M059J (cell line): ENCODE results near the gene STUB1. TPM values are rescaled to one million over a fixed set of nuclear protein-coding genes. Genes with fewer than 3 reads are reported as not detected.

Source experiments
- DNase-seq: peaks from one replicate; pipeline ENCODE4 v3.0.0-alpha.2; 2012; ENCODE audit warnings: low read depth
- total RNA-seq: library from RNA; depleted of rRNA; stranded (reverse); fragments of >200 nt; shearing (Covaris generic); gene quantifications from 2 replicates; pipeline ENCODE4 v1.2.3, GENCODE V29; 2014

Gene STUB1
- total RNA-seq, 1 experiment from 2014 or later: 153 TPM

- no peak for DNase-seq
These were observed 35.7 kb upstream of the STUB1 start for GRCh38 chr16:644556-644955.

- DNase-seq: peak; percentile 32
These were observed 34.1 kb upstream of the STUB1 start for GRCh38 chr16:645852-646678.

- DNase-seq: no peak
These were observed 33.5 kb upstream of the STUB1 start for GRCh38 chr16:646679-647172.

GRCh38 chr16:647173-647902 is 32.9 kb upstream of the STUB1 start:
- DNase-seq: no peak

GRCh38 chr16:648071-648780 is 32.0 kb upstream of the STUB1 start:
- DNase-seq: no peak

GRCh38 chr16:648781-649589 is 31.2 kb upstream of the STUB1 start, which contains the start of gene WDR90:
Gene WDR90, plus strand, starts transcription at chr16:649365. Its CDS starts 52 bp downstream, at chr16:649417.
- peak; percentile 90 for DNase-seq

GRCh38 chr16:649631-650030 is 30.6 kb upstream of the STUB1 start:
- DNase-seq: no peak

- DNase-seq: no peak
These were observed 28.4 kb upstream of the STUB1 start for GRCh38 chr16:651844-652243.

GRCh38 chr16:652454-653305 is 27.5 kb upstream of the STUB1 start:
- DNase-seq: no peak

GRCh38 chr16:654034-654433 is 26.2 kb upstream of the STUB1 start:
- DNase-seq: no peak

- no peak for DNase-seq
These were observed 22.7 kb upstream of the STUB1 start for GRCh38 chr16:657487-657886.

- DNase-seq: no peak
These were observed 21.3 kb upstream of the STUB1 start for GRCh38 chr16:658679-659571.

- DNase-seq: no peak
These were observed 20.6 kb upstream of the STUB1 start for GRCh38 chr16:659618-660017.

- no peak for DNase-seq
These were observed 20.1 kb upstream of the STUB1 start for GRCh38 chr16:660132-660458.

- DNase-seq: no peak
These were observed 19.6 kb upstream of the STUB1 start for GRCh38 chr16:660459-661183.

GRCh38 chr16:661184-661821 is 18.9 kb upstream of the STUB1 start:
- DNase-seq: no peak

- DNase-seq: no peak
These were observed 18.1 kb upstream of the STUB1 start for GRCh38 chr16:662095-662494.

GRCh38 chr16:662597-662996 is 17.6 kb upstream of the STUB1 start:
- no peak for DNase-seq
